ENCODE data around the gene ZNF436. TPM values are rescaled to one million over a fixed set of nuclear protein-coding genes. Genes with fewer than 3 reads are reported as not detected.
"Not testable (repeated sequence)": the region's sequence is repeated elsewhere in the genome, so short reads cannot be mapped to it uniquely, and the experiment has no call there.

ZNF436 gene
- total RNA-seq, 1 donor from 2014 or later: 13.3 TPM

DNA sequence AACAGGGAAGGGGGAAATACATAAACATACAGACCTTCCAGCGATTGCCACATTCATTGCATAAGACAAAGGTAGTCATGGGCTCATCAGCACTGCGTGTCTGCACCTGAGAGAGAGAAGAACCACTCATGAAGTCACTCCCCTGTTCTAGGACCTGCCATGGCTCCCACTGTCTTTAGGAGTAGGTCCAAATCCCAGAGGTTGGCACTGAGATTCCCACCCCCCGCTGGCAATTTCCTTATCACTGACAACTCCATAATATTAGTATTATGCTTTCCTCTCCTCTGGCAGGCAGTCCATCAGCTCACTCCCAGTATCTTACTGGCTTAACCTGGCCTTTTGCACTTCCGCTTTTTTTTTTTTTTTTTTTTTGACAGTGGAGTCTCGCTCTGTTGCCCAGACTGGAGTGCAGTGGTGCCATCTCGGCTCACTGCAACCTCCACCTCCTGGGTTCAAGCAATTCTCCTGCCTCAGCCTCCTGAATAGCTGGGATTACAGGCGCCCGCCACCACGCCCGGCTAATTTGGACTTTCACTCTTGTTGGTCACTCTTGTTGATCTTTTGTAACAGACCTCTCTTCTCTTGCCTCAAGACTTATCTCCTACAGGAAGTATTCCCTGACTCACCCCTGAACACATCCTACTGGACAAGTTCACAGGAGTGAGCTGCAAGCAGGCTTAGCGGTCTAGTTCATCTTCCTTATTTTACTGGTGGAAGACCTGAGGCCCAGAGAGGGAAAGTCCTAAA, 14.8 kb upstream of the ZNF436 start:
- Mint-ChIP-seq H3K27me3 (ENCODE audit: unreplicated experiment) (peaks cover 16% of the 10 kb centered on the region), H3K27ac (ENCODE audit: unreplicated experiment) (no peak overlapping the region), H3K4me3 (ENCODE audit: unreplicated experiment) (no peak overlapping the region), H3K36me3 (ENCODE audit: unreplicated experiment) (no peaks in the 10 kb centered on the region), H3K9me3 (ENCODE audit: unreplicated experiment) (peaks cover 2% of the 10 kb centered on the region), H3K4me1 (ENCODE audit: low read depth, unreplicated experiment) (no peaks in the 10 kb centered on the region)
- DNase-seq: no peak
- TF ChIP-seq, protein P1, sequence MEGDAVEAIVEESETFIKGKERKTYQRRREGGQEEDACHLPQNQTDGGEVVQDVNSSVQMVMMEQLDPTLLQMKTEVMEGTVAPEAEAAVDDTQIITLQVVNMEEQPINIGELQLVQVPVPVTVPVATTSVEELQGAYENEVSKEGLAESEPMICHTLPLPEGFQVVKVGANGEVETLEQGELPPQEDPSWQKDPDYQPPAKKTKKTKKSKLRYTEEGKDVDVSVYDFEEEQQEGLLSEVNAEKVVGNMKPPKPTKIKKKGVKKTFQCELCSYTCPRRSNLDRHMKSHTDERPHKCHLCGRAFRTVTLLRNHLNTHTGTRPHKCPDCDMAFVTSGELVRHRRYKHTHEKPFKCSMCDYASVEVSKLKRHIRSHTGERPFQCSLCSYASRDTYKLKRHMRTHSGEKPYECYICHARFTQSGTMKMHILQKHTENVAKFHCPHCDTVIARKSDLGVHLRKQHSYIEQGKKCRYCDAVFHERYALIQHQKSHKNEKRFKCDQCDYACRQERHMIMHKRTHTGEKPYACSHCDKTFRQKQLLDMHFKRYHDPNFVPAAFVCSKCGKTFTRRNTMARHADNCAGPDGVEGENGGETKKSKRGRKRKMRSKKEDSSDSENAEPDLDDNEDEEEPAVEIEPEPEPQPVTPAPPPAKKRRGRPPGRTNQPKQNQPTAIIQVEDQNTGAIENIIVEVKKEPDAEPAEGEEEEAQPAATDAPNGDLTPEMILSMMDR (IDR thresholded peaks at IDR 0.05; ENCODE audit: partially characterized antibody, unreplicated experiment): no peak

DNA sequence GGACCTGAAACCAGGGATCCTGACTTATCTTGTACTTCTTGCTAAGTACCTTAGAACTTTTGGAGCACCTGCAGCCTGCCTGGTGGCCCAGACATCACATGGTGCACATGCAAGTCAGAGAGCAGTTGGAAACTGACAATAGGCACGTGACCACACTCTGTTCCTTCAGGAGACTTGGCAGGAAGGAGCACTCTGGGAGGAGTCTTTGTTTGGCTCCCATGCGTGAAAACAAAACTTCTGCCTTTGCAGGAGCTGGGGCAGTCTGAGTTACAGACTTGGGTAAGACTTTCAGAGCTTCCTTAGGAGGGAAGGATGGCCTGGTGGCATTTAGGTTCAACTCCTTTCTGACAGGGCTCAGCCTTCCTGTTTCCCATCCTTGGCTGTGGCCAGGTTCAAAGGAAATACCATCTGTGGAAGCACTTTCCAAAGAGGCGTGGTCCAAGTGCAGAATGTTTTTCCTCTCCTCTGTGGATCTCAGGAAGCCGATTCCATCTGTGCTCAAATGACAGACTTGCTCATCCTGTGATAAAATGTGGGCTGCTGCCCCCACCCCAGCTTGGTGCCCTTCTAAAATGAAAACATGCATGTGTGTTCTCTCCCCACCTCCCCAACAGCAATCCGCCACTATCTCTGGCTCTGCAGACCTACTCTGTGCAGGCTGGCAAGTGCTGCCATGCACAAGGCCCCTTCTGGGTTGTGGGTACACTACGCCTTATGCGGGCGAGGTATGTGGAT, 14.1 kb upstream of the ZNF436 start:
- no peak overlapping the region for H3K4me3 Mint-ChIP-seq (ENCODE audit: unreplicated experiment)
- TF ChIP-seq, protein P1 (IDR thresholded peaks at IDR 0.05; ENCODE audit: partially characterized antibody, unreplicated experiment): no peak

DNA sequence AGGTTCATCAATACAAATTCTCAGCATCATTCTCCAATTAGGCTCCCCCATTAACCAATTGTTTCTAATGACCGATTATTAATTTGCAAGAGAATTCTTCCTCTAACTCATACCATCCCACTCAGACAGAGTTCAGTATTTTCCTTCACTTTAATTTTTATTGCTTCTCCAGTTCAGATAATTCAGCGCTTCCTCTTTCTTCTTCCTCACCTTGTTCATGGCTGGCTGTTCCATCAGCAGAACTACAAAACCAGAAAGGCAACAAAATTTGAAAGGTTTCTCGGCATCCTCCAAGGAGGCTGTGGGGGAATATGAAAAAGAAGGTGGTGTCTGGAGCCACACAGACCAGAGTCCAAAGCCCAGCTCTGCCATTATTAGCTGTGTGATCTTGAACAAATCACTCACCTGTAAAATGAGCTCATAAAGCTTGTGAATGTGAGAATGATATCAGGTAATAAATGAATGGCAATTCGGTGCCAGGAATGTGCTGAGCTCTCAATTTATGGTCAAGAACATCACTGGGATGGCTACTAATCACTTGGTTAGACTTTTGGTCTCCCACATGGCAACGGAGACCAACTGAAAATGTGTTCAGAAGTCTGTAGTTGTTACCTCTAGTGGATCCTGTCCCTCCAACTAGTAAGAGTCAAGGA, 11.7 kb upstream of the ZNF436 start:
- TF ChIP-seq, protein P1 (IDR thresholded peaks at IDR 0.05; ENCODE audit: partially characterized antibody, unreplicated experiment): no peak
- no peak for DNase-seq
- Mint-ChIP-seq H3K27me3 (ENCODE audit: unreplicated experiment) (peaks cover 11% of the 10 kb centered on the region), H3K27ac (ENCODE audit: unreplicated experiment) (no peak overlapping the region), H3K4me1 (ENCODE audit: low read depth, unreplicated experiment) (no peaks in the 10 kb centered on the region), H3K9me3 (ENCODE audit: unreplicated experiment) (no peaks in the 10 kb centered on the region), H3K36me3 (ENCODE audit: unreplicated experiment) (no peaks in the 10 kb centered on the region), H3K4me3 (ENCODE audit: unreplicated experiment) (no peak overlapping the region)

More for the DNA sequence above, 14.1 kb upstream of the ZNF436 start:
- H3K36me3 Mint-ChIP-seq (ENCODE audit: unreplicated experiment): no peaks in the 10 kb centered on the region
- no peak for DNase-seq
- H3K4me1 Mint-ChIP-seq (ENCODE audit: low read depth, unreplicated experiment): no peaks in the 10 kb centered on the region
- H3K27me3 Mint-ChIP-seq (ENCODE audit: unreplicated experiment): peaks cover 15% of the 10 kb centered on the region
- H3K27ac Mint-ChIP-seq (ENCODE audit: unreplicated experiment): no peak overlapping the region
- H3K9me3 Mint-ChIP-seq (ENCODE audit: unreplicated experiment): peaks cover 2% of the 10 kb centered on the region

DNA sequence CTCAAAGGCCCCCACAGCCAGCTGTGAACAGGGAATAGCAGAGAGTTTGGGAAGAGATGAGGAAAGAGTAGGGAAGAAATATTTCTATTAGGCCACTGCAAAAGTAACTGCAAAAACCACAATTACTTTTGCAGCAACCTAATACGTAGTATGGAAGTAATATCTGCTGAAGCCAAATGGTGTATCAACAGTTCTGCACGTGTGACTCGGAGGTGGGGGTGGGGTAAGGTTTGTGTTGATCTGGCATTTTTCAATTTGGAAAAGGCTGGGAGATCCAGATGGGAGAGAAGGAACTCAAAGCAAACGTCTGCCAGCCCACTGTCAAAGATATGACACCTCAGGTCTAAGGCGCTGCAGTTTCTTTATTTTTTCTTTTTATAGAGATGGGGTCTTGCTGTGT, 11.1 kb upstream of the ZNF436 start:
- no peak for DNase-seq
- no peak overlapping the region for H3K4me3 Mint-ChIP-seq (ENCODE audit: unreplicated experiment)
- H3K27me3 Mint-ChIP-seq (ENCODE audit: unreplicated experiment): peaks cover 7% of the 10 kb centered on the region
- TF ChIP-seq, protein P1 (IDR thresholded peaks at IDR 0.05; ENCODE audit: partially characterized antibody, unreplicated experiment): no peak
- no peak overlapping the region for H3K27ac Mint-ChIP-seq (ENCODE audit: unreplicated experiment)
- no peaks in the 10 kb centered on the region for H3K4me1 Mint-ChIP-seq (ENCODE audit: low read depth, unreplicated experiment)
- H3K9me3 Mint-ChIP-seq (ENCODE audit: unreplicated experiment): no peaks in the 10 kb centered on the region
- H3K36me3 Mint-ChIP-seq (ENCODE audit: unreplicated experiment): no peaks in the 10 kb centered on the region

DNA sequence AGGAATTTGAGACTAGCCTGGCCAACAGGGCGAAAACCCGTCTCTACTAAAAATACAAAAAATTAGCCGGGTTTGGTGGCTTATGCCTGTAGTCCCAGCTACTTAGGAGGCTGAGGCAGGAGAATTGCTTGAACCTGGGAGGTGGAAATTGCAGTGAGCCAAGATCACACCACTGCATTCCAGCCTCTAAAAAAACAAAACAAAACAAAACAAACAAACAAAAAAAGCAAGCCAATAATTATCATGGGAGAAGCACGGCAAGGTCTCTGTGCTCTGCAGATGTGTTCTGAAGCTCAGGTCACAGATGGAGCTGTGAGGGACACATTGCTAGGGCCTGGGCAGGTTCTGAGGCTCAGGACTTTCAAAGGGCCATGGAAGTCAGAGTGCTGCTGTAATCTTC, 10.6 kb upstream of the ZNF436 start:
- not testable (repeated sequence) for H3K9me3 Mint-ChIP-seq (ENCODE audit: unreplicated experiment)

More for the DNA sequence above, 10.6 kb upstream of the ZNF436 start:
- not testable (repeated sequence) for H3K27me3 Mint-ChIP-seq (ENCODE audit: unreplicated experiment); H3K36me3 Mint-ChIP-seq (ENCODE audit: unreplicated experiment); H3K4me1 Mint-ChIP-seq (ENCODE audit: low read depth, unreplicated experiment); DNase-seq; H3K4me3 Mint-ChIP-seq (ENCODE audit: unreplicated experiment); H3K27ac Mint-ChIP-seq (ENCODE audit: unreplicated experiment)
